ENCODE data around the gene IFT43. TPM values are rescaled to one million over a fixed set of nuclear protein-coding genes. Genes with fewer than 3 reads are reported as not detected.
A peak's percentile ranks its signal among the peaks of the same experiment; 100 is the strongest.

Gene IFT43
- polyA plus RNA-seq, 1 of the 3 experiments (the other 2 are of a cell fraction), result 78.8 TPM

GRCh38 chr14:76096257-76096656 lies 110.7 kb downstream of the IFT43 start:
- CTCF ChIA-PET, result interaction anchor here (1.0 to 2.9 kb wide), 6 partner anchors 17 to 257 kb away, joined by 3 to 14 read pairs (median 3); no protein-coding TSS in a partner anchor
- H3K9me2 ChIP-seq, result no peaks in the 10 kb centered on the region
- peak; percentile 84 for DNase-seq
- H3K27me3 ChIP-seq (ENCODE audit: insufficient read depth), result no peaks in the 10 kb centered on the region
- no peak overlapping the region for H3K4me3 ChIP-seq (ENCODE audit: low read depth in 2 of 2, low read length in 1 of 2)
- no peaks in the 10 kb centered on the region for H3K79me2 ChIP-seq (ENCODE audit: insufficient read depth)
- WGBS (ENCODE audit: low lambda C conversion rate), result 33% methylated on average over 4 of the region's 5 CpGs
- H4K20me1 ChIP-seq (ENCODE audit: insufficient read depth), result no peaks in the 10 kb centered on the region
- H3K9ac ChIP-seq, result no peak overlapping the region
- H3F3A ChIP-seq (replicated peaks; ENCODE audit: insufficient read depth), result no peaks in the 10 kb centered on the region
- H3K36me3 ChIP-seq (replicated peaks in 1 of 2; ENCODE audit: control insufficient read depth in 1 of 2, insufficient read depth in 2 of 2, low read length in 1 of 2), result no peaks in the 10 kb centered on the region
- H3K4me1 ChIP-seq (ENCODE audit: control insufficient read depth in 1 of 2, insufficient read depth in 2 of 2, low read depth in 1 of 2, low read length in 1 of 2), result peaks cover 0 to 25% of the 10 kb centered on the region in 2 experiments; a peak in 1 of 4 replicates
- no peak overlapping the region for H3K27ac ChIP-seq (ENCODE audit: low read depth in 2 of 2, low read length in 1 of 2)
- H3K9me3 ChIP-seq, result no peaks in the 10 kb centered on the region
- POLR2A ChIA-PET, result interaction anchor here (1.2 kb wide), 1 partner anchor 17 kb away, joined by 3 read pairs; no protein-coding TSS in a partner anchor
- TF ChIP-seq POLR2AphosphoS5 (IDR thresholded peaks at IDR 0.05; ENCODE audit: low read depth, low read length) (peak; percentile 30; the same call in 1 of the 2 replicates), RAD21 (IDR thresholded peaks at IDR 0.05; ENCODE audit: low read length) (peak; percentile 19; the same call in 1 of the 2 replicates), FOXJ3 (CRISPR knock-in tag; IDR thresholded peaks at IDR 0.05) (peak; percentile 98), TEAD4 (IDR thresholded peaks at IDR 0.05; ENCODE audit: borderline replicate concordance, insufficient read depth) (0 out of 2 replicates have a peak, but pooled peaks have one; percentile 13), GATA2 (CRISPR knock-in tag; IDR thresholded peaks at IDR 0.05) (peak; percentile 100), CHD2 (IDR thresholded peaks at IDR 0.05; ENCODE audit: low read length, partially characterized antibody) (peak; percentile 69), EP300 (IDR thresholded peaks at IDR 0.05; ENCODE audit: borderline replicate concordance in 1 of 2, low read depth in 1 of 2, low read length in 1 of 2) (peak in 1 of 2 experiments; percentile 91; a peak in 2 of 4 replicates), JUND (IDR thresholded peaks at IDR 0.05) (no peak), TCF12 (IDR thresholded peaks at IDR 0.05) (peak; percentile 48), RCOR1 (IDR thresholded peaks at IDR 0.05; ENCODE audit: low read length) (peak; percentile 100), SMC3 (IDR thresholded peaks at IDR 0.05; ENCODE audit: low read depth, low read length) (no peak), MXI1 (IDR thresholded peaks at IDR 0.05; ENCODE audit: low read depth, low read length) (peak; percentile 55; the same call in 1 of the 2 replicates), GABPA (IDR thresholded peaks at IDR 0.05; ENCODE audit: low read depth) (no peak)
- no peak overlapping the region for H2AFZ ChIP-seq (ENCODE audit: low read depth)
- no peak overlapping the region for H3K4me2 ChIP-seq

- Histone ChIP-seq H2AFZ (ENCODE audit: low read depth) (no peak overlapping the region), H3K36me3 (replicated peaks in 1 of 2; ENCODE audit: control insufficient read depth in 1 of 2, insufficient read depth in 2 of 2, low read length in 1 of 2) (no peaks in the 10 kb centered on the region), H3K9ac (no peak overlapping the region), H3K4me2 (no peak overlapping the region), H3K9me3 (no peaks in the 10 kb centered on the region), H3K4me1 (ENCODE audit: control insufficient read depth in 1 of 2, insufficient read depth in 2 of 2, low read depth in 1 of 2, low read length in 1 of 2) (peaks cover 0 to 25% of the 10 kb centered on the region in 2 experiments; a peak in 1 of 4 replicates), H3K27me3 (ENCODE audit: insufficient read depth) (no peaks in the 10 kb centered on the region), H4K20me1 (ENCODE audit: insufficient read depth) (no peaks in the 10 kb centered on the region), H3K79me2 (ENCODE audit: insufficient read depth) (no peaks in the 10 kb centered on the region), H3K9me2 (no peaks in the 10 kb centered on the region), H3F3A (replicated peaks; ENCODE audit: insufficient read depth) (no peaks in the 10 kb centered on the region), H3K4me3 (ENCODE audit: low read depth in 2 of 2, low read length in 1 of 2) (no peak overlapping the region), H3K27ac (ENCODE audit: low read depth in 2 of 2, low read length in 1 of 2) (no peak overlapping the region)
- no peak for DNase-seq
- TF ChIP-seq MAX (IDR thresholded peaks at IDR 0.05; ENCODE audit: low read depth) (no peak), RCOR1 (IDR thresholded peaks at IDR 0.05; ENCODE audit: low read length) (no peak), EZH2phosphoT487 (IDR thresholded peaks at IDR 0.05; ENCODE audit: borderline replicate concordance, low read depth) (no peak), MEF2A (IDR thresholded peaks at IDR 0.05; ENCODE audit: borderline replicate concordance, low read depth) (no peak), JUND (IDR thresholded peaks at IDR 0.05) (no peak)
- POLR2A ChIA-PET, result no interaction called here
- 72% methylated on average over 7 of the region's 7 CpGs for WGBS (ENCODE audit: low lambda C conversion rate)
- CTCF ChIA-PET, result interaction anchor here (1.5 to 4.9 kb wide), 3 partner anchors 47 to 290 kb away, joined by 3 to 14 read pairs (median 14); no protein-coding TSS in a partner anchor
Observed at GRCh38 chr14:76097547-76097946, 112.0 kb downstream of the IFT43 start.

Measured in SK-N-SH (cell line).